Adrenal gland (tissue), 5 donors: Measurements from ENCODE around the gene PRIMA1.

ENCODE experiments used
- CTCF ChIP-seq, 6 experiments: fragments of 450-650 bp in 4 of 6; fragments of 200-600 bp in 2 of 6; sonication (generic) in 1 of 6; IDR thresholded peaks; 1 replicate in 5 of 6; 2 replicates in 1 of 6; pipeline versions ENCODE4 v1.5.1 to v1.8.0; 2016 to 2021; ENCODE audit warnings: antibody characterized with exemption in 6 of 6, mild to moderate bottlenecking in 2 of 6, moderate library complexity in 1 of 6
- POLR2A ChIP-seq, 2 donors: fragments of 450-650 bp; IDR thresholded peaks; one replicate each; pipeline ENCODE4 v1.6.1; 2017; ENCODE audit warnings: antibody characterized with exemption in 2 of 2, mild to moderate bottlenecking in 2 of 2, moderate library complexity in 1 of 2
- donor health status: DM: no; HTN: no; CAD: no.

GRCh38 chr14:93706360-93706955 lies 81.8 kb downstream of the PRIMA1 start:
- TF ChIP-seq CTCF (IDR thresholded peaks at IDR 0.05) (no peak), POLR2A (IDR thresholded peaks at IDR 0.05) (no peak)
